Measurements from ENCODE around the gene TWF2.

TWF2 gene

DNA sequence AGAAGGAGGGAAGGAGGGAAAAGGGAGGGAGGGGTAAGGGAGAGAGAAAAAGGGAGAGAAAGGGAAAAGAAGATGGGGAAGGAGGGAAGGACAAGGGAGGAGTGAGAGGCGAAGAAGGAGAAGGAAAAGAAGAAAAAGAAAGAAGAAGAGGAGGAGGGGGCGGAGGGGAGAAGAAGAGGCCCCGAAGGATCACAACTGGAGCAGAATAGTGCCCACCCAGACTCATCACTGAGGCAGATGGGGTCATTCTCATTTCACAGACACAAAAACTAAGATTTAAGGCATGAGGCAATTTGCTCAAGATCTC, 43.7 kb downstream of the TWF2 start:
- no peaks in the 10 kb centered on the region for H3K9me2 ChIP-seq (ENCODE audit: low read depth, low read length)
- no peaks in the 10 kb centered on the region for H3F3A ChIP-seq (ENCODE audit: insufficient read depth, low read length)
- H3K27me3 ChIP-seq (ENCODE audit: insufficient read depth, low read length), result no peaks in the 10 kb centered on the region
- H3K79me2 ChIP-seq (ENCODE audit: insufficient read depth, low read length), result no peaks in the 10 kb centered on the region
- TF ChIP-seq, protein P1, sequence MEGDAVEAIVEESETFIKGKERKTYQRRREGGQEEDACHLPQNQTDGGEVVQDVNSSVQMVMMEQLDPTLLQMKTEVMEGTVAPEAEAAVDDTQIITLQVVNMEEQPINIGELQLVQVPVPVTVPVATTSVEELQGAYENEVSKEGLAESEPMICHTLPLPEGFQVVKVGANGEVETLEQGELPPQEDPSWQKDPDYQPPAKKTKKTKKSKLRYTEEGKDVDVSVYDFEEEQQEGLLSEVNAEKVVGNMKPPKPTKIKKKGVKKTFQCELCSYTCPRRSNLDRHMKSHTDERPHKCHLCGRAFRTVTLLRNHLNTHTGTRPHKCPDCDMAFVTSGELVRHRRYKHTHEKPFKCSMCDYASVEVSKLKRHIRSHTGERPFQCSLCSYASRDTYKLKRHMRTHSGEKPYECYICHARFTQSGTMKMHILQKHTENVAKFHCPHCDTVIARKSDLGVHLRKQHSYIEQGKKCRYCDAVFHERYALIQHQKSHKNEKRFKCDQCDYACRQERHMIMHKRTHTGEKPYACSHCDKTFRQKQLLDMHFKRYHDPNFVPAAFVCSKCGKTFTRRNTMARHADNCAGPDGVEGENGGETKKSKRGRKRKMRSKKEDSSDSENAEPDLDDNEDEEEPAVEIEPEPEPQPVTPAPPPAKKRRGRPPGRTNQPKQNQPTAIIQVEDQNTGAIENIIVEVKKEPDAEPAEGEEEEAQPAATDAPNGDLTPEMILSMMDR (IDR thresholded peaks at IDR 0.05; ENCODE audit: low read length), result no peak
- TF ChIP-seq EZH2 (IDR thresholded peaks at IDR 0.05; ENCODE audit: borderline replicate concordance, low read length), result no peak
- no peaks in the 10 kb centered on the region for H4K20me1 ChIP-seq (ENCODE audit: insufficient read depth, low read length)
- no peak overlapping the region for H3K27ac ChIP-seq (ENCODE audit: low read depth, low read length, poor library complexity, severe bottlenecking)
- H3K36me3 ChIP-seq (ENCODE audit: insufficient read depth, low read length), result peaks cover 7% of the 10 kb centered on the region; the same call in 1 of the 2 replicates
- peaks cover 19% of the 10 kb centered on the region for H3K4me1 ChIP-seq (ENCODE audit: insufficient read depth, low read length, severe bottlenecking)
- H2AFZ ChIP-seq (ENCODE audit: low read length), result no peak overlapping the region
- H3K9ac ChIP-seq (ENCODE audit: low read length), result no peak overlapping the region
- H3K9me3 ChIP-seq (ENCODE audit: low read length), result no peaks in the 10 kb centered on the region
- no peak overlapping the region for H3K4me2 ChIP-seq (ENCODE audit: low read length)
- no peak overlapping the region for H3K4me3 ChIP-seq (ENCODE audit: low read depth, low read length, poor library complexity, severe bottlenecking)

DNA sequence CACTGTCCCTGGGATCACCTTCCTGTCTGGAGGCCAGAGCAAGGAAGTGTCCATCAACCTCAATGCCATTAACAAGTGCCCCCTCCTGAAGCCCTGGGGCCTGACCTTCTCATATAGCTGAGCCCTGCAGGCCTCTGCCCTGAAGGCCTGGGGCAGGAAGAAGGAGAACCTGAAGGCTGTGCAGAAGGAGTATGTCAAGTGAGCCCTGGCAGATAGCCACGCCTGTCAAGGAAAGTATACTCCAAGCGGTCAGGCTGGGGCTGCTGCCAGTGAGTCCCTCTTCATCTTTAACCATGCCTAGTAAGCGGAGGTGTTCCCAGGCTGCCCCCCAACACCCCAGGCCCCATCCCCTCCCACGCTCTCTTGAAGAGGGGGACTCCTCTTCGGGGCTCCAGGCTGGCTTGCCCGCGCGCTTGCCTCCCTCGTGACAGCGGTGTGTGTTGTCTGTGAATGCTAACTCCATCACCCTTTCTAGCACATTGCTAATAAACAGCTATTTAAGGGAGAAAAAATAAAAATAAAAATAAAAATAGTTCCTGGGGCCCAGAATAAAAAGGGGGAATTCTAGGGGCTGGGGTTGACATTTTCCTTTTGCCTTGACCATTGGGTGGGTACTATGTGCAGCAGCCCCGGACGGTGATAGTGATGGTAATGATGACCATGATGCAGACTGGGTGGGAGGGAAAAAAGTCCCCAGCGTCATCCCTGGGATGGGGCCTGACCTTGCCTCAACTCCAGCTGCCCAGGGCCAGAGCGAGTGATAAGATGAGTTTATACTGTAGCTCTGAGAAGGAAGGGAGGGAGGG, 44.3 kb downstream of the TWF2 start:
- no peaks in the 10 kb centered on the region for H3K27me3 ChIP-seq (ENCODE audit: insufficient read depth, low read length)
- no peaks in the 10 kb centered on the region for H3F3A ChIP-seq (ENCODE audit: insufficient read depth, low read length)
- peaks cover 19% of the 10 kb centered on the region for H3K4me1 ChIP-seq (ENCODE audit: insufficient read depth, low read length, severe bottlenecking)
- no peak overlapping the region for H3K4me3 ChIP-seq (ENCODE audit: low read depth, low read length, poor library complexity, severe bottlenecking)
- no peaks in the 10 kb centered on the region for H3K9me2 ChIP-seq (ENCODE audit: low read depth, low read length)
- H3K27ac ChIP-seq (ENCODE audit: low read depth, low read length, poor library complexity, severe bottlenecking), result no peak overlapping the region
- H3K36me3 ChIP-seq (ENCODE audit: insufficient read depth, low read length), result peaks cover 6% of the 10 kb centered on the region; the same call in 1 of the 2 replicates
- H4K20me1 ChIP-seq (ENCODE audit: insufficient read depth, low read length), result no peaks in the 10 kb centered on the region
- no peaks in the 10 kb centered on the region for H3K9me3 ChIP-seq (ENCODE audit: low read length)
- H2AFZ ChIP-seq (ENCODE audit: low read length), result no peak overlapping the region
- TF ChIP-seq, protein P1 (IDR thresholded peaks at IDR 0.05; ENCODE audit: low read length), result no peak
- no peak for TF ChIP-seq EZH2 (IDR thresholded peaks at IDR 0.05; ENCODE audit: borderline replicate concordance, low read length)
- no peaks in the 10 kb centered on the region for H3K79me2 ChIP-seq (ENCODE audit: insufficient read depth, low read length)
- H3K4me2 ChIP-seq (ENCODE audit: low read length), result no peak overlapping the region
- no peak overlapping the region for H3K9ac ChIP-seq (ENCODE audit: low read length)

DNA sequence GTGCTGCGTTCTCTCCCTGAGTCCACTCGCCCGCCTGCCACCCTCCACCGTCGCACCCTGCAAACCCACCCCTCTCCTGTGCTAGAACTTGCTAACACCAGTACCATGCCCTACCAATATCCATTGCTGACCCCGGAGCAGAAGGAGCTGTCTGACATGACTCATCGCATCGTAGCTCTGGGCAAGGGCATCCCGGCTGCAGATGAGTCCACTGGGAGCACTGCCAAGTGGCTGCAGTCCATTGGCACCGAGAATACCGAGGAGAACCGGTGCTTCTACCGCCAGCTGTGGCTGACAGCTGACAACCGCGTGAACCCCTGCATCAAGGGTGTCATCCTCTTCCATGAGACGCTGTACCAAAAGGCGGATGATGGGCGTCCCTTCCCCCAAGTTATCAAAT, 45.9 kb downstream of the TWF2 start:
- Histone ChIP-seq H3K9me2 (ENCODE audit: low read depth, low read length) (no peaks in the 10 kb centered on the region), H3K9ac (ENCODE audit: low read length) (no peak overlapping the region), H3K4me1 (ENCODE audit: insufficient read depth, low read length, severe bottlenecking) (peaks cover 7% of the 10 kb centered on the region), H3K4me3 (ENCODE audit: low read depth, low read length, poor library complexity, severe bottlenecking) (no peak overlapping the region), H3F3A (ENCODE audit: insufficient read depth, low read length) (no peaks in the 10 kb centered on the region), H3K79me2 (ENCODE audit: insufficient read depth, low read length) (no peaks in the 10 kb centered on the region), H3K4me2 (ENCODE audit: low read length) (no peak overlapping the region), H3K9me3 (ENCODE audit: low read length) (no peaks in the 10 kb centered on the region), H3K36me3 (ENCODE audit: insufficient read depth, low read length) (no peaks in the 10 kb centered on the region), H3K27ac (ENCODE audit: low read depth, low read length, poor library complexity, severe bottlenecking) (no peak overlapping the region), H4K20me1 (ENCODE audit: insufficient read depth, low read length) (no peaks in the 10 kb centered on the region), H3K27me3 (ENCODE audit: insufficient read depth, low read length) (no peaks in the 10 kb centered on the region), H2AFZ (ENCODE audit: low read length) (no peak overlapping the region)
- TF ChIP-seq EZH2 (IDR thresholded peaks at IDR 0.05; ENCODE audit: borderline replicate concordance, low read length), result no peak
- TF ChIP-seq, protein P1 (IDR thresholded peaks at IDR 0.05; ENCODE audit: low read length), result no peak

All from OCI-LY1 (cell line).